GM06990 (cell line): ENCODE measurements around the gene MTSS2.

Experiments used
- DNase-seq: peaks from one replicate; pipeline ENCODE4 v3.0.0-alpha.2; 2011; ENCODE audit not compliant: insufficient read length; ENCODE audit errors: extremely low read depth
- H3K27me3 ChIP-seq: replicated peaks from 2 replicates; pipeline ENCODE4 v1.6.0; 2011; ENCODE audit warnings: low read length; ENCODE audit not compliant: control insufficient read depth, insufficient read depth
- H3K36me3 ChIP-seq: 2 replicates; pipeline ENCODE4 v1.5.1; 2011; ENCODE audit warnings: low read length; ENCODE audit not compliant: control insufficient read depth, insufficient read depth
- H3K4me3 ChIP-seq: replicated peaks from 2 replicates; pipeline ENCODE4 v1.5.1; 2011; ENCODE audit warnings: low read depth, mild to moderate bottlenecking, control low read depth, low read length
- CTCF ChIP-seq: IDR thresholded peaks from 2 replicates; pipeline ENCODE4 v1.5.1; 2011; ENCODE audit warnings: low read length, control low read depth, mild to moderate bottlenecking, inconsistent platforms; ENCODE audit not compliant: insufficient read depth, poor library complexity, severe bottlenecking

Gene MTSS2

GRCh38 chr16:70713342-70713741 is 27.5 kb upstream of the MTSS2 start:
- Histone ChIP-seq H3K27me3 (no peaks in the 10 kb centered on the region), H3K4me3 (no peak overlapping the region), H3K36me3 (peaks cover 3% of the 10 kb centered on the region)
- TF ChIP-seq CTCF = no peak
- DNase-seq = no peak

DNA sequence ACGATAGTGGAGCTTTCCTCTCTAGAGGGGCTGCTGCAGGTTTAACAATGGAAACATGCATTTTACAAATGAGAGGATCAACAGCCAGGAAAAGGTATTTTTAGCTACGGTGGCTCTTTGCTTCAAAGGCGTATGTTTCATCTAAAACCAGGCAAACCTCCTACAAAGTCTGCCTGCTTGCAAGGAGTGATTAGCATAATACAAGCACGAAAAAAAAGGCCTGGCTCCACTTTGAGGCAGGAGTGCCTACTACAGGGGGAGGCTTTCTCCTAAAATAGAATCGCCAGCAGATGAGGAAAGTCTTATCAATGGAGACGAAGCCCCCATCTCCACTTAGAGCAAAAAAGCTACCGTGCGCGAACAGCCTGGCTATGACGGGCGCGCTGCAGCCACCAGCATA is 27.1 kb upstream of the MTSS2 start:
- Histone ChIP-seq H3K27me3 (no peaks in the 10 kb centered on the region), H3K36me3 (peaks cover 4% of the 10 kb centered on the region), H3K4me3 (no peak overlapping the region)
- no peak for DNase-seq
- TF ChIP-seq CTCF = no peak

DNA sequence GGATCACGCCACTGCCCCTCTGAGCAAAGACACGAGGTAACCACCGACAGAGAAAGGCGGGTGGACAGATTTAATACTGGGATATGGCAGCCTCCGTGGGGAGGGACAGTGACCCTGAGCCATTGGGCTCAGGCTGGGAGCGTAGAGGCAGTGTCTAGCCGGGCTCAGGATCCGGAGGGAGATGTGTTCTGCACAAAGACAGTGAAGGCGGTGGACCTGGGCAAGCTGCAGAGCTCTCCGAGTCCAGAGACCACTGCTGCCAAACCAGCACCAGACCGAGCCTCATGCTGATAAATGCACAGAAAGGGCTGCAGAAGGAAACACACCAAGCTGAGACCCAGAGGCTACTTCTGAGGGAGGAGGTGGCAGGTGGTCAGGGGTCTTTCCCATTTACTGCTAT is 26.5 kb upstream of the MTSS2 start:
- DNase-seq = no peak
- TF ChIP-seq CTCF = no peak
- peaks cover 5% of the 10 kb centered on the region for H3K36me3 ChIP-seq
- no peaks in the 10 kb centered on the region for H3K27me3 ChIP-seq
- H3K4me3 ChIP-seq = no peak overlapping the region

DNA sequence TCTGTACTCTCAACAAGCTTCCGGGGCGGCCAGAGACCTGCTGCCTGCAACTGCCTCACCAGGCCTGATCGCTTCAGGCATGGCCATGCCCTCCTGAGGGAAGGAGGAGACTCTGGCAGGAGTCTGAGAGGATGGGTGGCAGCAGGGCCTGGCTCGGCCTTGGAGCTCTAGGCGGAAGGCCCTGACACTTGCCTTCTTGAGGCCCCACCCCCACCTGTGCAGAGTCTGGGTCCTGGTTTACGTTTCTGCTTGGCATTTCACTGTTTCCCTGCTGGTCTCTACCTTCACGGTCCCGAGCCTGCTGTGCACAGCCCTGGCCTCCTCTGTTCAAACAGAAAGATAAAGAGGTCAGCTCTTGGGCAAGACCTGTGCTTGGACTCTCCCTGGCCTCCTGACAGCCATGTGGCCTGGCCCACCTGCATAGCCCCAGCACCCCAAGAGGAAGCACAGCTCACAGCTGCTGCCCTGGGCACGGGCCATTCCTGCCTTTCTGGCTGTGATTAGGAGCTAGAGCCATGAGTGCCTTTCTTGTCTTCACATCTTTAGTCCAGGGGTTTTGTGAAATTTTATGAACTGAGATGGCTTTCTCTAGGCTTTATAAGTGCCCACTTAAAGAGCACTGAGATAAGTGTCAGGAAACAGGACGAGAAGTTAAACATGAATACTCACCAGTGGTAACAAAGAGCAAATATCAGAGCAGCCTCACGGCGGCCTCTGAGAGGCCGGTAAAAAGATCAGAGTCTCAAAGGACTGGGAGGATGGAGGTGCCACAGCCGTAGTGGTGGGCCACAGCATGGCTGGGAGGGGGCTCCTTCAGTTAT is 25.6 kb upstream of the MTSS2 start:
- no peak for DNase-seq
- Histone ChIP-seq H3K27me3 (no peaks in the 10 kb centered on the region), H3K4me3 (no peak overlapping the region), H3K36me3 (peaks cover 5% of the 10 kb centered on the region)
- no peak for TF ChIP-seq CTCF

DNA sequence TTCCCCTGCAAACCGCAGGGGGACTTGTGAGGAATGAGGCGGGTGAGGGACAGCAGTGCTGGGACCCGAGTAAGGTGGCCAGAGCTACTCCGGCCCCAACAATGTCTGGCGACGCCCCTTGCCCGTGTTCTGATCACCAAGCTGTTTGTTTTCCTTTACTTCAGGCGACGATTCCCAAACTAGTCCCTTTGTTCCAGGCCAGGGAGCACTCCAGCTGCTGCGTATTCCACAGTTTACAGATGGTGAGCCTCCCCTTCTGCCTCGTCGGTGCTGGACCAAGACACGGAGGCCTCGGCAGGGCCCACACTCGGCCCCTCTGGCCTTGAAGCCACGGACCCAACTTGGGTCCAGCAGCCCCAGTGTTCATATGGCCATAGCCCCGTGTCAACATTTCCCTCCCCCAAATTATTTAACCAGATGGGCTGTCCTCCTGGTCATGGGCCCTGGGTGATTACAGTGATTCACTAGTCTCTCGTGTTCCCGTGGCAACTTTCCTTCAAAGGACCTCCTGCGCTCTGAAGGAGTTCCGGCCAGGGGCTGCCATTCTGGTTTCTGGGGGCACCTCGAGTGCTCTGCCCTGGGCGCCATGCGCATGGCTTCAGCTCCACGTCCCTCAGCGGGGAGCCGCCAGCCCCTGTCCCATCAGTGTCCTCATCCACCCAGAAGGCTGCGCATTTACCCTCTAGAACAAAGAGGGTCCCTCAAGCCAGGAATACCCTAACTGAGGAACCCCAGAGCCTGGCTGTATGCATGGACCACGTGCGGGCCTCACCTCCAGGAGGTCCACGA is 24.8 kb upstream of the MTSS2 start:
- Histone ChIP-seq H3K27me3 (no peaks in the 10 kb centered on the region), H3K36me3 (peaks cover 5% of the 10 kb centered on the region), H3K4me3 (no peak overlapping the region)
- no peak for DNase-seq
- no peak for TF ChIP-seq CTCF
